Effector memory CD8-positive, alpha-beta T cell (primary cell): ENCODE data around the gene CEP170B.
A peak's percentile ranks its signal among the peaks of the same experiment; 100 is the strongest.

Source experiments
- ATAC-seq: fragments of 150-1000 bp; cut with Tn5 transposase; replicated peaks from 2 replicates; pipeline ENCODE4 v1.10.0; 2021; ENCODE audit warnings: mild to moderate bottlenecking, moderate library complexity
- DNase-seq, 3 experiments: peaks; one replicate each; pipeline ENCODE4 v3.0.0; 2021
- H3K27ac Mint-ChIP-seq, 2 donors: one replicate each; pipeline ENCODE4 v1.8.0; 2022; ENCODE audit warnings: mild to moderate bottlenecking in 2 of 2, mixed read lengths in 2 of 2, moderate library complexity in 2 of 2
- H3K27me3 Mint-ChIP-seq, 2 donors: one replicate each; pipeline ENCODE4 v1.8.0; 2022; ENCODE audit warnings: mixed read lengths in 2 of 2
- H3K36me3 Mint-ChIP-seq: one replicate; pipeline ENCODE4 v1.8.0; 2022; ENCODE audit warnings: mild to moderate bottlenecking, moderate library complexity, mixed read lengths; ENCODE audit not compliant: insufficient read depth
- H3K4me1 Mint-ChIP-seq, 2 donors: one replicate each; pipeline ENCODE4 v1.8.0; 2022; ENCODE audit warnings: low read depth in 2 of 2, mixed read lengths in 2 of 2
- H3K4me3 Mint-ChIP-seq, 2 donors: one replicate each; pipeline ENCODE4 v1.8.0; 2022; ENCODE audit warnings: mild to moderate bottlenecking in 2 of 2, mixed read lengths in 2 of 2, moderate library complexity in 2 of 2
- H3K9me3 Mint-ChIP-seq, 2 donors: one replicate each; pipeline ENCODE4 v1.8.0; 2022; ENCODE audit warnings: mixed read lengths in 2 of 2

CEP170B gene

GRCh38 chr14:104931771-104932675, 67.0 kb downstream of the CEP170B start:
- Mint-ChIP-seq H3K27me3 (peaks cover 24 to 32% of the 10 kb centered on the region in 2 donors), H3K27ac (no peak overlapping the region), H3K4me1 (peaks cover 0 to 2% of the 10 kb centered on the region in 2 donors), H3K4me3 (peak overlapping the region; percentile 19 to 48), H3K36me3 (no peaks in the 10 kb centered on the region), H3K9me3 (no peaks in the 10 kb centered on the region)
- DNase-seq (no peak), ATAC-seq (no peak)

GRCh38 chr14:104932676-104933631, 67.9 kb downstream of the CEP170B start:
- ATAC-seq = peak; percentile 93

GRCh38 chr14:104933746-104934733, 69.0 kb downstream of the CEP170B start:
- H3K9me3 Mint-ChIP-seq = no peaks in the 10 kb centered on the region
- peaks cover 28 to 32% of the 10 kb centered on the region in 2 donors for H3K27me3 Mint-ChIP-seq
- no peak for ATAC-seq
- H3K4me3 Mint-ChIP-seq = peak overlapping the region; percentile 34 to 53
- H3K4me1 Mint-ChIP-seq = peaks cover 0 to 2% of the 10 kb centered on the region in 2 donors
- DNase-seq = no peak
- no peak overlapping the region for H3K27ac Mint-ChIP-seq
- no peaks in the 10 kb centered on the region for H3K36me3 Mint-ChIP-seq

More at GRCh38 chr14:104932676-104933631, 67.9 kb downstream of the CEP170B start:
- Mint-ChIP-seq H3K4me3 (peak overlapping the region; percentile 68 to 71), H3K36me3 (no peaks in the 10 kb centered on the region), H3K9me3 (no peaks in the 10 kb centered on the region), H3K4me1 (peaks cover 0 to 2% of the 10 kb centered on the region in 2 donors), H3K27ac (no peak overlapping the region), H3K27me3 (peaks cover 26 to 32% of the 10 kb centered on the region in 2 donors)
- peak; percentile 81 to 86 (median 82) for DNase-seq

GRCh38 chr14:104935026-104935650, 70.1 kb downstream of the CEP170B start:
- peak overlapping the region; percentile 34 to 53 for H3K4me3 Mint-ChIP-seq
- H3K36me3 Mint-ChIP-seq = no peaks in the 10 kb centered on the region
- H3K27me3 Mint-ChIP-seq = peaks cover 29 to 32% of the 10 kb centered on the region in 2 donors
- ATAC-seq (no peak), DNase-seq (no peak)
- H3K9me3 Mint-ChIP-seq = no peaks in the 10 kb centered on the region
- H3K4me1 Mint-ChIP-seq = peaks cover 0 to 2% of the 10 kb centered on the region in 2 donors
- H3K27ac Mint-ChIP-seq = no peak overlapping the region

- H3K4me1 Mint-ChIP-seq = peaks cover 0 to 2% of the 10 kb centered on the region in 2 donors
- DNase-seq = no peak
- H3K27me3 Mint-ChIP-seq = peaks cover 37 to 40% of the 10 kb centered on the region in 2 donors
- H3K36me3 Mint-ChIP-seq = no peaks in the 10 kb centered on the region
- ATAC-seq = no peak
- H3K27ac Mint-ChIP-seq = no peak overlapping the region
- H3K4me3 Mint-ChIP-seq = no peak overlapping the region
- no peaks in the 10 kb centered on the region for H3K9me3 Mint-ChIP-seq
Measured at GRCh38 chr14:104935955-104936354, 70.9 kb downstream of the CEP170B start.

- no peak for DNase-seq
- H3K27ac Mint-ChIP-seq = no peak overlapping the region
- H3K27me3 Mint-ChIP-seq = peaks cover 38 to 43% of the 10 kb centered on the region in 2 donors
- H3K4me3 Mint-ChIP-seq = no peak overlapping the region
- H3K36me3 Mint-ChIP-seq = no peaks in the 10 kb centered on the region
- no peak for ATAC-seq
- no peaks in the 10 kb centered on the region for H3K9me3 Mint-ChIP-seq
- peaks cover 0 to 2% of the 10 kb centered on the region in 2 donors for H3K4me1 Mint-ChIP-seq
Measured at GRCh38 chr14:104936361-104937155, 71.5 kb downstream of the CEP170B start.

GRCh38 chr14:104937161-104937560, 72.1 kb downstream of the CEP170B start:
- Mint-ChIP-seq H3K4me1 (peaks cover 0 to 2% of the 10 kb centered on the region in 2 donors), H3K36me3 (no peaks in the 10 kb centered on the region), H3K27ac (no peak overlapping the region), H3K9me3 (no peaks in the 10 kb centered on the region), H3K27me3 (peaks cover 38 to 43% of the 10 kb centered on the region in 2 donors), H3K4me3 (no peak overlapping the region)
- DNase-seq (no peak), ATAC-seq (no peak)

GRCh38 chr14:104937694-104938365, 72.8 kb downstream of the CEP170B start:
- no peak for DNase-seq
- Mint-ChIP-seq H3K4me1 (peaks cover 0 to 2% of the 10 kb centered on the region in 2 donors), H3K9me3 (no peaks in the 10 kb centered on the region), H3K4me3 (no peak overlapping the region), H3K27ac (no peak overlapping the region), H3K36me3 (no peaks in the 10 kb centered on the region), H3K27me3 (peaks cover 38 to 43% of the 10 kb centered on the region in 2 donors)
- ATAC-seq = no peak

- Mint-ChIP-seq H3K36me3 (no peaks in the 10 kb centered on the region), H3K4me1 (no peaks in the 10 kb centered on the region), H3K4me3 (no peak overlapping the region), H3K9me3 (no peaks in the 10 kb centered on the region), H3K27me3 (peaks cover 38 to 43% of the 10 kb centered on the region in 2 donors), H3K27ac (no peak overlapping the region)
- DNase-seq (no peak), ATAC-seq (no peak)
Measured at GRCh38 chr14:104938436-104938835, 73.4 kb downstream of the CEP170B start.

GRCh38 chr14:104938960-104939359, 73.9 kb downstream of the CEP170B start:
- H3K36me3 Mint-ChIP-seq = no peaks in the 10 kb centered on the region
- ATAC-seq (no peak), DNase-seq (no peak)
- peaks cover 38 to 43% of the 10 kb centered on the region in 2 donors for H3K27me3 Mint-ChIP-seq
- no peak overlapping the region for H3K4me3 Mint-ChIP-seq
- H3K4me1 Mint-ChIP-seq = no peaks in the 10 kb centered on the region
- H3K27ac Mint-ChIP-seq = no peak overlapping the region
- H3K9me3 Mint-ChIP-seq = no peaks in the 10 kb centered on the region

GRCh38 chr14:104939666-104940410, 74.8 kb downstream of the CEP170B start:
- no peak overlapping the region for H3K27ac Mint-ChIP-seq
- ATAC-seq = no peak

More at GRCh38 chr14:104939666-104940410, 74.8 kb downstream of the CEP170B start:
- H3K4me1 Mint-ChIP-seq = no peaks in the 10 kb centered on the region
- peaks cover 32 to 43% of the 10 kb centered on the region in 2 donors for H3K27me3 Mint-ChIP-seq
- no peak overlapping the region for H3K4me3 Mint-ChIP-seq
- H3K36me3 Mint-ChIP-seq = no peaks in the 10 kb centered on the region
- H3K9me3 Mint-ChIP-seq = no peaks in the 10 kb centered on the region
- DNase-seq = no peak
